ENCODE data around the gene CACNA2D1.

Gene CACNA2D1

GRCh38 chr7:82294382-82294784, 149.2 kb downstream of the CACNA2D1 start:
- Histone ChIP-seq H3K36me3 (ENCODE audit: insufficient read depth, low read length) (no peaks in the 10 kb centered on the region), H3K9me3 (replicated peaks; ENCODE audit: low read length) (no peaks in the 10 kb centered on the region), H3K27me3 (ENCODE audit: control insufficient read depth, insufficient read depth, low read length) (no peaks in the 10 kb centered on the region), H3K4me2 (ENCODE audit: low read length) (no peak overlapping the region), H3K4me1 (ENCODE audit: control insufficient read depth, insufficient read depth, low read length) (peaks cover 13% of the 10 kb centered on the region), H3K4me3 (ENCODE audit: low read length) (no peak overlapping the region), H3K9ac (ENCODE audit: low read depth, low read length) (no peak overlapping the region)

- H3K9me3 ChIP-seq (replicated peaks; ENCODE audit: low read length): no peaks in the 10 kb centered on the region
- H3K4me3 ChIP-seq (ENCODE audit: low read length): no peak overlapping the region
- H3K4me1 ChIP-seq (ENCODE audit: control insufficient read depth, insufficient read depth, low read length): peaks cover 16% of the 10 kb centered on the region
- H3K27me3 ChIP-seq (ENCODE audit: control insufficient read depth, insufficient read depth, low read length): no peaks in the 10 kb centered on the region
- H3K9ac ChIP-seq (ENCODE audit: low read depth, low read length): no peak overlapping the region
- H3K36me3 ChIP-seq (ENCODE audit: insufficient read depth, low read length): no peaks in the 10 kb centered on the region
- no peak overlapping the region for H3K4me2 ChIP-seq (ENCODE audit: low read length)
Measured at GRCh38 chr7:82293467-82293866, 150.1 kb downstream of the CACNA2D1 start.

GRCh38 chr7:82291931-82292330, 151.6 kb downstream of the CACNA2D1 start:
- H3K9me3 ChIP-seq (replicated peaks; ENCODE audit: low read length): no peaks in the 10 kb centered on the region
- H3K9ac ChIP-seq (ENCODE audit: low read depth, low read length): no peak overlapping the region
- no peak overlapping the region for H3K4me2 ChIP-seq (ENCODE audit: low read length)
- no peak overlapping the region for H3K4me3 ChIP-seq (ENCODE audit: low read length)
- peaks cover 20% of the 10 kb centered on the region for H3K4me1 ChIP-seq (ENCODE audit: control insufficient read depth, insufficient read depth, low read length)
- H3K27me3 ChIP-seq (ENCODE audit: control insufficient read depth, insufficient read depth, low read length): no peaks in the 10 kb centered on the region
- H3K36me3 ChIP-seq (ENCODE audit: insufficient read depth, low read length): no peaks in the 10 kb centered on the region

- Histone ChIP-seq H3K4me1 (ENCODE audit: control insufficient read depth, insufficient read depth, low read length) (peaks cover 20% of the 10 kb centered on the region), H3K4me2 (ENCODE audit: low read length) (no peak overlapping the region), H3K4me3 (ENCODE audit: low read length) (no peak overlapping the region), H3K27me3 (ENCODE audit: control insufficient read depth, insufficient read depth, low read length) (no peaks in the 10 kb centered on the region), H3K9ac (ENCODE audit: low read depth, low read length) (no peak overlapping the region), H3K36me3 (ENCODE audit: insufficient read depth, low read length) (no peaks in the 10 kb centered on the region), H3K9me3 (replicated peaks; ENCODE audit: low read length) (no peaks in the 10 kb centered on the region)
Measured at GRCh38 chr7:82289889-82290288, 153.7 kb downstream of the CACNA2D1 start.

- Histone ChIP-seq H3K9me3 (replicated peaks; ENCODE audit: low read length) (no peaks in the 10 kb centered on the region), H3K36me3 (ENCODE audit: insufficient read depth, low read length) (no peaks in the 10 kb centered on the region), H3K9ac (ENCODE audit: low read depth, low read length) (no peak overlapping the region), H3K4me1 (ENCODE audit: control insufficient read depth, insufficient read depth, low read length) (peaks cover 14% of the 10 kb centered on the region), H3K4me3 (ENCODE audit: low read length) (no peak overlapping the region), H3K27me3 (ENCODE audit: control insufficient read depth, insufficient read depth, low read length) (no peaks in the 10 kb centered on the region), H3K4me2 (ENCODE audit: low read length) (no peak overlapping the region)
Measured at GRCh38 chr7:82289152-82289535, 154.4 kb downstream of the CACNA2D1 start.

- no peaks in the 10 kb centered on the region for H3K36me3 ChIP-seq (ENCODE audit: insufficient read depth, low read length)
- H3K4me1 ChIP-seq (ENCODE audit: control insufficient read depth, insufficient read depth, low read length): peaks cover 8% of the 10 kb centered on the region
- no peak overlapping the region for H3K9ac ChIP-seq (ENCODE audit: low read depth, low read length)
- H3K4me3 ChIP-seq (ENCODE audit: low read length): no peak overlapping the region
- no peaks in the 10 kb centered on the region for H3K27me3 ChIP-seq (ENCODE audit: control insufficient read depth, insufficient read depth, low read length)
- no peaks in the 10 kb centered on the region for H3K9me3 ChIP-seq (replicated peaks; ENCODE audit: low read length)
- H3K4me2 ChIP-seq (ENCODE audit: low read length): no peak overlapping the region
Measured at GRCh38 chr7:82286798-82287140, 156.8 kb downstream of the CACNA2D1 start.

- Histone ChIP-seq H3K9me3 (replicated peaks; ENCODE audit: low read length) (no peaks in the 10 kb centered on the region), H3K27me3 (ENCODE audit: control insufficient read depth, insufficient read depth, low read length) (no peaks in the 10 kb centered on the region), H3K36me3 (ENCODE audit: insufficient read depth, low read length) (no peaks in the 10 kb centered on the region), H3K4me3 (ENCODE audit: low read length) (no peak overlapping the region), H3K4me1 (ENCODE audit: control insufficient read depth, insufficient read depth, low read length) (peaks cover 8% of the 10 kb centered on the region), H3K9ac (ENCODE audit: low read depth, low read length) (no peak overlapping the region), H3K4me2 (ENCODE audit: low read length) (no peak overlapping the region)
Measured at GRCh38 chr7:82286096-82286797, 157.3 kb downstream of the CACNA2D1 start.

- H3K4me2 ChIP-seq (ENCODE audit: low read length): no peak overlapping the region
- peaks cover 8% of the 10 kb centered on the region for H3K4me1 ChIP-seq (ENCODE audit: control insufficient read depth, insufficient read depth, low read length)
- H3K9me3 ChIP-seq (replicated peaks; ENCODE audit: low read length): no peaks in the 10 kb centered on the region
- H3K36me3 ChIP-seq (ENCODE audit: insufficient read depth, low read length): no peaks in the 10 kb centered on the region
- H3K27me3 ChIP-seq (ENCODE audit: control insufficient read depth, insufficient read depth, low read length): no peaks in the 10 kb centered on the region
- no peak overlapping the region for H3K9ac ChIP-seq (ENCODE audit: low read depth, low read length)
- no peak overlapping the region for H3K4me3 ChIP-seq (ENCODE audit: low read length)
Measured at GRCh38 chr7:82284936-82285519, 158.5 kb downstream of the CACNA2D1 start.

GRCh38 chr7:82275342-82275741, 168.2 kb downstream of the CACNA2D1 start:
- Histone ChIP-seq H3K9ac (ENCODE audit: low read depth, low read length) (no peak overlapping the region), H3K27me3 (ENCODE audit: control insufficient read depth, insufficient read depth, low read length) (no peaks in the 10 kb centered on the region), H3K9me3 (replicated peaks; ENCODE audit: low read length) (no peaks in the 10 kb centered on the region), H3K4me3 (ENCODE audit: low read length) (no peak overlapping the region), H3K4me2 (ENCODE audit: low read length) (no peak overlapping the region), H3K36me3 (ENCODE audit: insufficient read depth, low read length) (no peaks in the 10 kb centered on the region), H3K4me1 (ENCODE audit: control insufficient read depth, insufficient read depth, low read length) (no peaks in the 10 kb centered on the region)

GRCh38 chr7:82274681-82275080, 168.9 kb downstream of the CACNA2D1 start:
- Histone ChIP-seq H3K9me3 (replicated peaks; ENCODE audit: low read length) (no peaks in the 10 kb centered on the region), H3K4me3 (ENCODE audit: low read length) (no peak overlapping the region), H3K27me3 (ENCODE audit: control insufficient read depth, insufficient read depth, low read length) (no peaks in the 10 kb centered on the region), H3K4me2 (ENCODE audit: low read length) (no peak overlapping the region), H3K4me1 (ENCODE audit: control insufficient read depth, insufficient read depth, low read length) (peaks cover 3% of the 10 kb centered on the region), H3K36me3 (ENCODE audit: insufficient read depth, low read length) (no peaks in the 10 kb centered on the region), H3K9ac (ENCODE audit: low read depth, low read length) (no peak overlapping the region)

- Histone ChIP-seq H3K9me3 (replicated peaks; ENCODE audit: low read length) (no peaks in the 10 kb centered on the region), H3K9ac (ENCODE audit: low read depth, low read length) (no peak overlapping the region), H3K4me3 (ENCODE audit: low read length) (no peak overlapping the region), H3K4me1 (ENCODE audit: control insufficient read depth, insufficient read depth, low read length) (peaks cover 11% of the 10 kb centered on the region), H3K27me3 (ENCODE audit: control insufficient read depth, insufficient read depth, low read length) (no peaks in the 10 kb centered on the region), H3K4me2 (ENCODE audit: low read length) (no peak overlapping the region), H3K36me3 (ENCODE audit: insufficient read depth, low read length) (no peaks in the 10 kb centered on the region)
Measured at GRCh38 chr7:82273886-82274285, 169.7 kb downstream of the CACNA2D1 start.

GRCh38 chr7:82270870-82271269, 172.7 kb downstream of the CACNA2D1 start:
- Histone ChIP-seq H3K27me3 (ENCODE audit: control insufficient read depth, insufficient read depth, low read length) (no peaks in the 10 kb centered on the region), H3K9me3 (replicated peaks; ENCODE audit: low read length) (no peaks in the 10 kb centered on the region), H3K4me1 (ENCODE audit: control insufficient read depth, insufficient read depth, low read length) (peaks cover 14% of the 10 kb centered on the region)

More at GRCh38 chr7:82270870-82271269, 172.7 kb downstream of the CACNA2D1 start:
- Histone ChIP-seq H3K4me2 (ENCODE audit: low read length) (no peak overlapping the region), H3K9ac (ENCODE audit: low read depth, low read length) (no peak overlapping the region), H3K36me3 (ENCODE audit: insufficient read depth, low read length) (no peaks in the 10 kb centered on the region), H3K4me3 (ENCODE audit: low read length) (no peak overlapping the region)

Measured in skeletal muscle satellite cell (primary cell).